Type B pancreatic cell (in vitro differentiated cells): Measurements from ENCODE around the gene NTM. TPM values are rescaled to one million over a fixed set of nuclear protein-coding genes. Genes with fewer than 3 reads are reported as not detected.

ENCODE experiments used
- DNase-seq: peaks from one replicate; pipeline ENCODE4 v3.0.0; 2021; ENCODE audit warnings: mixed read lengths; ENCODE audit not compliant: unreplicated experiment; ENCODE audit errors: extremely low spot score
- H3K27ac Mint-ChIP-seq: 2 replicates; pipeline ENCODE4 v1.8.0; 2021; ENCODE audit warnings: mild to moderate bottlenecking, mixed read lengths
- H3K27me3 Mint-ChIP-seq: 2 replicates; pipeline ENCODE4 v1.8.0; 2021; ENCODE audit warnings: mixed read lengths
- H3K36me3 Mint-ChIP-seq: 2 replicates; pipeline ENCODE4 v1.8.0; 2021; ENCODE audit warnings: mixed read lengths
- H3K4me1 Mint-ChIP-seq: one replicate; pipeline ENCODE4 v1.8.0; 2021; ENCODE audit warnings: mixed read lengths; ENCODE audit not compliant: unreplicated experiment
- H3K4me3 Mint-ChIP-seq: 2 replicates; pipeline ENCODE4 v1.8.0; 2021; ENCODE audit warnings: mild to moderate bottlenecking, mixed read lengths
- H3K9me3 Mint-ChIP-seq: 2 replicates; pipeline ENCODE4 v1.8.0; 2021; ENCODE audit warnings: mixed read lengths
- CTCF ChIP-seq: fragments of 200-600 bp; sonication (generic); conservative IDR thresholded peaks from 2 replicates; pipeline ENCODE4 v1.5.0; 2021; ENCODE audit warnings: antibody characterized with exemption, mild to moderate bottlenecking
- total RNA-seq: library from RNA; stranded (reverse); gene quantifications from 2 replicates; pipeline ENCODE4 v1.2.1, GENCODE V29; 2021; ENCODE audit warnings: low replicate concordance

Gene NTM
- total RNA-seq, 1 donor from 2014 or later = 19.2 TPM

- Mint-ChIP-seq H3K4me3 (no peak overlapping the region), H3K27ac (no peak overlapping the region), H3K36me3 (no peaks in the 10 kb centered on the region), H3K4me1 (no peaks in the 10 kb centered on the region), H3K27me3 (peaks cover 17% of the 10 kb centered on the region), H3K9me3 (no peaks in the 10 kb centered on the region)
- no peak for TF ChIP-seq CTCF
- no peak for DNase-seq
These were observed 85.7 kb downstream of the NTM start for GRCh38 chr11:131455843-131456704.

GRCh38 chr11:131457163-131457562 lies 86.7 kb downstream of the NTM start:
- H3K4me3 Mint-ChIP-seq = no peak overlapping the region
- H3K4me1 Mint-ChIP-seq = no peaks in the 10 kb centered on the region
- H3K9me3 Mint-ChIP-seq = no peaks in the 10 kb centered on the region
- H3K27ac Mint-ChIP-seq = no peak overlapping the region
- no peak for DNase-seq
- no peaks in the 10 kb centered on the region for H3K36me3 Mint-ChIP-seq
- H3K27me3 Mint-ChIP-seq = peaks cover 13% of the 10 kb centered on the region
- no peak for TF ChIP-seq CTCF

- Mint-ChIP-seq H3K4me1 (no peaks in the 10 kb centered on the region), H3K9me3 (no peaks in the 10 kb centered on the region), H3K36me3 (no peaks in the 10 kb centered on the region), H3K4me3 (no peak overlapping the region), H3K27ac (no peak overlapping the region), H3K27me3 (peaks cover 13% of the 10 kb centered on the region)
- TF ChIP-seq CTCF = no peak
- DNase-seq = no peak
These were observed 88.0 kb downstream of the NTM start for GRCh38 chr11:131458421-131458820.

- Mint-ChIP-seq H3K27ac (no peak overlapping the region), H3K4me1 (peaks cover 18% of the 10 kb centered on the region), H3K36me3 (no peaks in the 10 kb centered on the region), H3K27me3 (peaks cover 26% of the 10 kb centered on the region), H3K4me3 (no peak overlapping the region), H3K9me3 (no peaks in the 10 kb centered on the region)
- no peak for DNase-seq
- no peak for TF ChIP-seq CTCF
These were observed 90.5 kb downstream of the NTM start for GRCh38 chr11:131460931-131461330.

GRCh38 chr11:131462622-131463021 lies 92.2 kb downstream of the NTM start:
- H3K9me3 Mint-ChIP-seq = no peaks in the 10 kb centered on the region
- H3K36me3 Mint-ChIP-seq = no peaks in the 10 kb centered on the region
- H3K4me1 Mint-ChIP-seq = peaks cover 27% of the 10 kb centered on the region
- H3K27ac Mint-ChIP-seq = no peak overlapping the region
- no peak for DNase-seq
- peaks cover 22% of the 10 kb centered on the region for H3K27me3 Mint-ChIP-seq
- H3K4me3 Mint-ChIP-seq = no peak overlapping the region
- TF ChIP-seq CTCF = no peak
